KMS-11 (cell line): ENCODE measurements around the gene TMEM72.

Source experiments
- H2AFZ ChIP-seq: fragments of 200-600 bp; sonication (generic); 2 replicates; pipeline ENCODE4 v1.6.1; 2016; ENCODE audit warnings: antibody characterized with exemption, mixed run types, low read depth
- H3K27ac ChIP-seq: fragments of 200-600 bp; sonication (generic); 2 replicates; pipeline ENCODE4 v1.6.1; 2016; ENCODE audit warnings: mild to moderate bottlenecking, mixed run types
- H3K27me3 ChIP-seq: fragments of 200-600 bp; sonication (generic); 2 replicates; pipeline ENCODE4 v1.6.1; 2017; ENCODE audit warnings: mild to moderate bottlenecking, low read depth, mixed run types, moderate library complexity; ENCODE audit not compliant: insufficient read depth
- H3K36me3 ChIP-seq: fragments of 200-600 bp; sonication (generic); 2 replicates; pipeline ENCODE4 v1.6.1; 2017; ENCODE audit warnings: mild to moderate bottlenecking, mixed run types; ENCODE audit not compliant: insufficient read depth
- H3K4me1 ChIP-seq: fragments of 200-600 bp; sonication (generic); 2 replicates; pipeline ENCODE4 v1.6.1; 2016; ENCODE audit warnings: mild to moderate bottlenecking, low read depth, mixed run types; ENCODE audit not compliant: poor library complexity, severe bottlenecking
- H3K4me2 ChIP-seq: fragments of 200-600 bp; sonication (generic); 2 replicates; pipeline ENCODE4 v1.7.0; 2016; ENCODE audit warnings: mild to moderate bottlenecking, mixed run types
- H3K4me3 ChIP-seq: fragments of 200-600 bp; sonication (generic); IDR thresholded peaks from 2 replicates; pipeline ENCODE4 v1.6.1; 2017; ENCODE audit warnings: low read depth, low read length, mixed read lengths; ENCODE audit not compliant: insufficient read depth
- H3K79me2 ChIP-seq: fragments of 200-600 bp; sonication (generic); 2 replicates; pipeline ENCODE4 v1.6.1; 2016; ENCODE audit warnings: low read depth, mixed run types; ENCODE audit not compliant: insufficient read depth
- H3K9ac ChIP-seq: fragments of 200-600 bp; sonication (generic); 2 replicates; pipeline ENCODE4 v1.6.1; 2016; ENCODE audit warnings: mild to moderate bottlenecking, mixed run types
- H4K20me1 ChIP-seq: fragments of 200-600 bp; sonication (generic); 2 replicates; pipeline ENCODE4 v1.6.1; 2016; ENCODE audit warnings: mild to moderate bottlenecking, mixed run types; ENCODE audit not compliant: insufficient read depth
- CTCF ChIP-seq: fragments of 200-600 bp; sonication (generic); conservative IDR thresholded peaks from 2 replicates; pipeline ENCODE4 v1.6.1; 2017; ENCODE audit warnings: low read depth, mild to moderate bottlenecking, antibody characterized with exemption, low read length, moderate library complexity, mixed read lengths

TMEM72 gene

DNA sequence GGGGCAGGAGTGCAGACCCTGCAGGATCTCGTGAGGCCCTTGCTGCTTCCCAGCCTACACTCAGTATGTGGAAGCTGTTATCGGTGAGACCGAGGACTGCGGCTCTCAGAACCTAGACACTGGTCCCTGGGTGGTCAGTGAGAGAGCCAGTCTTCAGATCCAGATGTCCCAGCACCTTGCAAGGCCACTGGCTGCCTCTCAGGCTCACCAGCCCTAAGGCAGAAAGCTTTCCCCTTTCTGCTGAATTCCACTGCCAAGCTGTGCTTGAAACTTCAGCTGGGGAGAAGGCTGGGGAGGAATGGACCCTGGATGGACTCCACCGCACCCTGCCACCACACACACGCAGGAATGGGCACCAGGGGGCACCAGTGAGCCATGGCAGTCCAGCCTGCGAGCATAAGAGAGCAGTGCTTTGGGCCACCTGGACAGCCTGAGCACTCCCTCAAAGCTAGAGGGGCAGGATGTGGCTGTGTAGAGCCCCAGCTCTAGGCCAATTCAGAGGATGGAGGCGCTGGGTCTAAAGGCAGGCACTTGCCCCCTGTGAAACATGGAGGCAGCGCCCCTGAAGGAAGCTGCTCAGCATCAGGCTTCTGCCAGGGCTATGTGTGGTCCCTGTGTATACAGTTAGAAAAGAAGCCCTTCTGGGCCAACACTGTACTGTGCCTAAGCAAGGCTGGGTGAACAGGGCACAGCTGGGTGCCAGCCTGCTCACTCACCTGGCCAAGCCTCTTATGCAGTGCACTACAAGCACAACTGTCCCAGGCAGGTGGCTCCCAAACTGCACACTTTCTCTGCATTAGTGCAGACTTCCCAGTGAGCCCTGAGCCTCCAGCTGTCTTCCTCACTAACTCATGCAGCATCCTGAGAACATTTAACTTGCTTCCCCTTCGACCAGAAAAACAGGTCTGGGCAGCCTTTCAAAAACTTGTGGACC, 21.6 kb downstream of the TMEM72 start:
- Histone ChIP-seq H4K20me1 (no peaks in the 10 kb centered on the region), H3K4me2 (peak overlapping the region; percentile 22; the same call in 1 of the 2 replicates), H3K27ac (peak overlapping the region; percentile 45), H3K4me1 (peaks cover 46% of the 10 kb centered on the region), H3K79me2 (no peaks in the 10 kb centered on the region), H2AFZ (peak overlapping the region; percentile 38; the same call in 1 of the 2 replicates), H3K4me3 (no peak overlapping the region), H3K36me3 (no peaks in the 10 kb centered on the region), H3K9ac (peak overlapping the region; percentile 13; the same call in 1 of the 2 replicates), H3K27me3 (no peaks in the 10 kb centered on the region)
- TF ChIP-seq CTCF = peak; percentile 96

- no peaks in the 10 kb centered on the region for H3K27me3 ChIP-seq
- H3K9ac ChIP-seq = no peak overlapping the region
- no peaks in the 10 kb centered on the region for H3K79me2 ChIP-seq
- H3K27ac ChIP-seq = peak overlapping the region; percentile 45
- no peaks in the 10 kb centered on the region for H4K20me1 ChIP-seq
- peaks cover 46% of the 10 kb centered on the region for H3K4me1 ChIP-seq
- H2AFZ ChIP-seq = 0 out of 2 replicates have a peak overlapping the region, but pooled peaks have one; percentile 38
- TF ChIP-seq CTCF = no peak
- H3K36me3 ChIP-seq = no peaks in the 10 kb centered on the region
- H3K4me2 ChIP-seq = peak overlapping the region; percentile 13; the same call in 1 of the 2 replicates
- no peak overlapping the region for H3K4me3 ChIP-seq
Measured at GRCh38 chr10:44933451-44934321, 22.5 kb downstream of the TMEM72 start.

- no peak overlapping the region for H3K4me3 ChIP-seq
- H3K4me2 ChIP-seq = no peak overlapping the region
- no peak for TF ChIP-seq CTCF
- H3K27ac ChIP-seq = no peak overlapping the region
- H3K9ac ChIP-seq = no peak overlapping the region
- no peak overlapping the region for H2AFZ ChIP-seq
- H4K20me1 ChIP-seq = no peaks in the 10 kb centered on the region
- H3K27me3 ChIP-seq = no peaks in the 10 kb centered on the region
- H3K79me2 ChIP-seq = no peaks in the 10 kb centered on the region
- no peaks in the 10 kb centered on the region for H3K36me3 ChIP-seq
- H3K4me1 ChIP-seq = peaks cover 51% of the 10 kb centered on the region
Measured at GRCh38 chr10:44934416-44935200, 23.5 kb downstream of the TMEM72 start.
